ENCODE data around the gene SUPT4H1. TPM values are rescaled to one million over a fixed set of nuclear protein-coding genes. Genes with fewer than 3 reads are reported as not detected.

SUPT4H1 gene
- total RNA-seq, 1 experiment from 2014 or later = 100.0 TPM

DNA sequence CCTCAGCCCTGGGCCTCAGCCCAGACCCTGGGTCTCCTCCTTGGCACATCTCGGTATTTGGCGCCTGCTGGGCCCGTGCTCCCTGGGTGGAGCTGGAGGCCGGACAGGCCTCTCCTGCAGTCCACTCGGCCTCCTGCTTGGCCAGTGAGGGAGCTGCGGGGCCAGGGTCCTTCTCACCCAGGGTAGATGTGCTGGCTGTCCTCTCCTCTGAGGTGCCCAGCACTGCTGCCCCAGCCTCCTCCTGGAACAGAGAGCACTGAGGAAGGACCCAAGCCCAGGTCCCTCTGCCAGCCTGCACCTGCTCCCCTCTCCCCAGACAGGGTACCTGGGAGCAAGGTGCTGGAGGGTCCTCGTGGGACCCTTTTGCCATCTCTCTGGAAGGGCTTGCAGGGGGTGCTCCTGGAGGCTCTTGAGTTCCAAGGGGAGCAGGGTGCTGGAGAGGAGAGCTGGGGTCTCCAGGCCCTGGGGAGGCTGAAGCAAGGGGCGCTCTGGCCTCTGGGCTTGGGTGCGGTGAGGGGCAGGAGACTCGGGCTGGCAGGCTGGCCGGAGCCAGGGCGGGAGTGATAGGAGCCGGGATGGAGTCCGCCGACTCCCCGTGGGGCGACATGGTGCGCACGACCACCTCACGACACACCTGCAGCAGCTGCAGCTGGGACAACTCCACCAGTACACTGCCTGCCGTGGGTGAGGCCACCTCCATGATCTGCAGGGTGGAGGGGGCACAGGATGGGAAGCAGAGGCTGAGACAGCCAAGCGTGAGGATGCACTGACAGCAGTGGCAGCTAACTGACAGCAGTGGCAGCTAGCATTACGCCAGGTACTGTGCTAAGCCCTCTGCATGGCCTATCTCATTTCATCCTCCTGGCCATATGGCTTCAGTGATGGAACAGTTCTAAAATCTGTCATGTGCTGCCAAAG, 41.2 kb downstream of the SUPT4H1 start:
- Histone ChIP-seq H3K79me2 (ENCODE audit: low read length) (no peaks in the 10 kb centered on the region), H3K4me1 (ENCODE audit: insufficient read depth, low read length) (peaks cover 7% of the 10 kb centered on the region), H2AFZ (ENCODE audit: low read length) (no peak overlapping the region), H3F3A (ENCODE audit: low read length, unreplicated experiment) (no peaks in the 10 kb centered on the region), H3K4me2 (ENCODE audit: low read length) (no peak overlapping the region), H4K20me1 (ENCODE audit: low read length) (no peaks in the 10 kb centered on the region), H3K4me3 (ENCODE audit: low read length) (no peak overlapping the region), H3K36me3 (ENCODE audit: low read depth, low read length) (no peaks in the 10 kb centered on the region), H3K9me2 (replicated peaks; ENCODE audit: low read length) (no peaks in the 10 kb centered on the region), H3K9me3 (ENCODE audit: low read length) (no peaks in the 10 kb centered on the region), H3K27me3 (ENCODE audit: low read length) (no peaks in the 10 kb centered on the region), H3K9ac (ENCODE audit: low read length) (no peak overlapping the region), H3K27ac (ENCODE audit: low read length) (no peak overlapping the region)
- intact Hi-C loops (cut with micrococcal nuclease) = no loop called here
- no peak for DNase-seq
- no peak for ATAC-seq
- TF ChIP-seq EZH2phosphoT487 (IDR thresholded peaks at IDR 0.05; ENCODE audit: borderline replicate concordance, low read length) (no peak), EZH2 (IDR thresholded peaks at IDR 0.05; ENCODE audit: low read length, unreplicated experiment) (no peak)
- TF ChIP-seq, protein P1, sequence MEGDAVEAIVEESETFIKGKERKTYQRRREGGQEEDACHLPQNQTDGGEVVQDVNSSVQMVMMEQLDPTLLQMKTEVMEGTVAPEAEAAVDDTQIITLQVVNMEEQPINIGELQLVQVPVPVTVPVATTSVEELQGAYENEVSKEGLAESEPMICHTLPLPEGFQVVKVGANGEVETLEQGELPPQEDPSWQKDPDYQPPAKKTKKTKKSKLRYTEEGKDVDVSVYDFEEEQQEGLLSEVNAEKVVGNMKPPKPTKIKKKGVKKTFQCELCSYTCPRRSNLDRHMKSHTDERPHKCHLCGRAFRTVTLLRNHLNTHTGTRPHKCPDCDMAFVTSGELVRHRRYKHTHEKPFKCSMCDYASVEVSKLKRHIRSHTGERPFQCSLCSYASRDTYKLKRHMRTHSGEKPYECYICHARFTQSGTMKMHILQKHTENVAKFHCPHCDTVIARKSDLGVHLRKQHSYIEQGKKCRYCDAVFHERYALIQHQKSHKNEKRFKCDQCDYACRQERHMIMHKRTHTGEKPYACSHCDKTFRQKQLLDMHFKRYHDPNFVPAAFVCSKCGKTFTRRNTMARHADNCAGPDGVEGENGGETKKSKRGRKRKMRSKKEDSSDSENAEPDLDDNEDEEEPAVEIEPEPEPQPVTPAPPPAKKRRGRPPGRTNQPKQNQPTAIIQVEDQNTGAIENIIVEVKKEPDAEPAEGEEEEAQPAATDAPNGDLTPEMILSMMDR (conservative IDR thresholded peaks at IDR 0.05; ENCODE audit: low read depth, low read length) = no peak
- BruUV-seq (replicated peaks) = no TSS peak
- CTCF ChIA-PET = no interaction called here
- POLR2A ChIA-PET (ENCODE audit: unreplicated experiment) = no interaction called here

DNA sequence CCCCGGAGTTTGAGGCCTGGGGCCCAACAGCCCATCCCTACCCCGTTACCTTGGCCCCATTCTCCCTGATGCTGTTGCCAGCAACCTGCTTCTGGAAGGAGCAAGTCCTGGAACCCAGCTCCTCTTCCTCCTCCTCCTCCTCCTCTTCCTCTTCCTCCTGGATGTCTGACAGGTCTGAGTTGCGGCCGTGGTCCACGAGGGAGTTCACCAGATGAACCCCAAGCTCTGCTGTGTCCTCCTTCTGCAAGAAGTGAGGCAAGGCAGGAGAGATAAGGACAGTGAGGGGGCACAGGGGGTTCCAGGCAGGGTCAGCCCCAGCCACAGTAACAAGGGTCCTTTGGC, 42.1 kb downstream of the SUPT4H1 start:
- ChIA-PET CTCF (no interaction called here), POLR2A (ENCODE audit: unreplicated experiment) (no interaction called here)
- H3K9me2 ChIP-seq (replicated peaks; ENCODE audit: low read length) = no peaks in the 10 kb centered on the region
- no TSS peak for BruUV-seq (replicated peaks)
- H3F3A ChIP-seq (ENCODE audit: low read length, unreplicated experiment) = no peaks in the 10 kb centered on the region
- no peak overlapping the region for H2AFZ ChIP-seq (ENCODE audit: low read length)
- no peaks in the 10 kb centered on the region for H3K27me3 ChIP-seq (ENCODE audit: low read length)
- no peak overlapping the region for H3K4me3 ChIP-seq (ENCODE audit: low read length)
- no peaks in the 10 kb centered on the region for H3K36me3 ChIP-seq (ENCODE audit: low read depth, low read length)
- no peak overlapping the region for H3K27ac ChIP-seq (ENCODE audit: low read length)
- no peaks in the 10 kb centered on the region for H4K20me1 ChIP-seq (ENCODE audit: low read length)
- no peak for ATAC-seq
- no peaks in the 10 kb centered on the region for H3K9me3 ChIP-seq (ENCODE audit: low read length)
- H3K4me1 ChIP-seq (ENCODE audit: insufficient read depth, low read length) = no peaks in the 10 kb centered on the region
- H3K79me2 ChIP-seq (ENCODE audit: low read length) = no peaks in the 10 kb centered on the region
- intact Hi-C loops (cut with micrococcal nuclease) = no loop called here
- H3K4me2 ChIP-seq (ENCODE audit: low read length) = no peak overlapping the region
- TF ChIP-seq EZH2phosphoT487 (IDR thresholded peaks at IDR 0.05; ENCODE audit: borderline replicate concordance, low read length) = no peak
- no peak for TF ChIP-seq EZH2 (IDR thresholded peaks at IDR 0.05; ENCODE audit: low read length, unreplicated experiment)
- TF ChIP-seq, protein P1 (conservative IDR thresholded peaks at IDR 0.05; ENCODE audit: low read depth, low read length) = no peak
- no peak overlapping the region for H3K9ac ChIP-seq (ENCODE audit: low read length)
- no peak for DNase-seq

Measured in PC-3 (cell line).